Hepatocyte (in vitro differentiated cells): Measurements from ENCODE around the gene FKBP4. TPM values are rescaled to one million over a fixed set of nuclear protein-coding genes. Genes with fewer than 3 reads are reported as not detected.

Experiments
- DNase-seq: peaks from one replicate; pipeline ENCODE4 v3.0.0-alpha.2; 2016; ENCODE audit warnings: low spot score
- H2AFZ ChIP-seq: fragments of 200-600 bp; sonication (generic); 2 replicates; pipeline ENCODE4 v1.6.0; 2016; ENCODE audit warnings: antibody characterized with exemption, mild to moderate bottlenecking
- H3K27ac ChIP-seq: fragments of 200-600 bp; sonication (generic); 2 replicates; pipeline ENCODE4 v1.5.1; 2016; ENCODE audit warnings: mild to moderate bottlenecking
- H3K27me3 ChIP-seq: fragments of 200-600 bp; sonication (generic); 2 replicates; pipeline ENCODE4 v1.6.1; 2016
- H3K36me3 ChIP-seq: fragments of 200-600 bp; sonication (generic); replicated peaks from 2 replicates; pipeline ENCODE4 v1.5.1; 2016; ENCODE audit warnings: low read depth; ENCODE audit not compliant: insufficient read depth
- H3K4me1 ChIP-seq: fragments of 200-600 bp; sonication (generic); 2 replicates; pipeline ENCODE4 v1.5.1; 2016; ENCODE audit warnings: mild to moderate bottlenecking, moderate library complexity; ENCODE audit not compliant: insufficient read depth
- H3K4me2 ChIP-seq: fragments of 200-600 bp; sonication (generic); 2 replicates; pipeline ENCODE4 v1.6.0; 2016
- H3K4me3 ChIP-seq: fragments of 200-600 bp; sonication (generic); 2 replicates; pipeline ENCODE4 v1.5.1; 2016; ENCODE audit warnings: mild to moderate bottlenecking
- H3K79me2 ChIP-seq: fragments of 200-600 bp; sonication (generic); 2 replicates; pipeline ENCODE4 v1.6.0; 2017; ENCODE audit warnings: mild to moderate bottlenecking
- H3K9me2 ChIP-seq: fragments of 200-600 bp; sonication (generic); replicated peaks from 2 replicates; pipeline ENCODE4 v1.6.0; 2017; ENCODE audit warnings: mild to moderate bottlenecking; ENCODE audit not compliant: insufficient read depth
- H3K9me3 ChIP-seq: fragments of 200-600 bp; sonication (generic); 2 replicates; pipeline ENCODE4 v1.5.1; 2016; ENCODE audit warnings: low read depth, mild to moderate bottlenecking
- H4K20me1 ChIP-seq: fragments of 200-600 bp; sonication (generic); 2 replicates; pipeline ENCODE4 v1.6.0; 2016; ENCODE audit warnings: mild to moderate bottlenecking; ENCODE audit not compliant: insufficient read depth, poor library complexity, severe bottlenecking
- CTCF ChIP-seq: fragments of 200-600 bp; sonication (generic); IDR thresholded peaks from 2 replicates; pipeline ENCODE4 v1.5.1; 2016; ENCODE audit warnings: antibody characterized with exemption, mild to moderate bottlenecking; ENCODE audit not compliant: poor library complexity
- EZH2 ChIP-seq: fragments of 200-600 bp; sonication (generic); IDR thresholded peaks from 2 replicates; pipeline ENCODE4 v1.6.1; 2016; ENCODE audit warnings: antibody characterized with exemption, mild to moderate bottlenecking, borderline replicate concordance
- EZH2phosphoT487 ChIP-seq: fragments of 200-600 bp; sonication (generic); IDR thresholded peaks from one replicate; pipeline ENCODE4 v1.6.1; 2018; ENCODE audit warnings: antibody characterized with exemption, mild to moderate bottlenecking, low read depth, moderate library complexity; ENCODE audit not compliant: unreplicated experiment, severe bottlenecking
- WGBS: methylation state at CpG from one replicate; pipeline ENCODE4 v1.1.6; 2016; ENCODE audit warnings: low lambda C conversion rate; ENCODE audit errors: missing lambda C conversion rate; 5-methylcytosine and 5-hydroxymethylcytosine counted together
- polyA plus RNA-seq: library from polyadenylated mRNA; unstranded; fragments of >200 nt; fragmentation: Nextera tagmentation; extraction: Ambion mirVana; gene quantifications from 2 replicates; pipeline ENCODE4 v1.2.1, GENCODE V29; 2016
- total RNA-seq: library from RNA; depleted of rRNA; stranded (reverse); fragments of >200 nt; gene quantifications from 2 replicates; pipeline ENCODE4 v1.2.3, GENCODE V29; 2014

The FKBP4 gene
- total and polyA plus RNA-seq, 2 experiments from 2014 or later, result 52.1 to 77.9 TPM

- TF ChIP-seq CTCF (no peak), EZH2phosphoT487 (no peak), EZH2 (no peak)
- no peaks in the 10 kb centered on the region for H3K79me2 ChIP-seq
- no peaks in the 10 kb centered on the region for H3K4me1 ChIP-seq
- H3K4me2 ChIP-seq, result no peak overlapping the region
- H3K27ac ChIP-seq, result no peak overlapping the region
- no peaks in the 10 kb centered on the region for H4K20me1 ChIP-seq
- H2AFZ ChIP-seq, result no peak overlapping the region
- H3K9me3 ChIP-seq, result no peaks in the 10 kb centered on the region
- H3K27me3 ChIP-seq, result no peaks in the 10 kb centered on the region
- no peak overlapping the region for H3K4me3 ChIP-seq
- no peak for DNase-seq
- WGBS, result 97% methylated on average over 6 of the region's 6 CpGs
- no peaks in the 10 kb centered on the region for H3K9me2 ChIP-seq
- H3K36me3 ChIP-seq, result no peaks in the 10 kb centered on the region
Observed at GRCh38 chr12:2829275-2829674, 34.5 kb downstream of the FKBP4 start.

GRCh38 chr12:2832550-2833127, 37.9 kb downstream of the FKBP4 start:
- Histone ChIP-seq H3K9me2 (no peaks in the 10 kb centered on the region), H3K9me3 (no peaks in the 10 kb centered on the region), H2AFZ (no peak overlapping the region), H3K36me3 (no peaks in the 10 kb centered on the region), H3K4me1 (peaks cover 8% of the 10 kb centered on the region), H3K27me3 (no peaks in the 10 kb centered on the region), H3K4me2 (no peak overlapping the region), H3K27ac (no peak overlapping the region), H3K4me3 (no peak overlapping the region), H4K20me1 (no peaks in the 10 kb centered on the region), H3K79me2 (no peaks in the 10 kb centered on the region)
- 85% methylated on average over 6 of the region's 6 CpGs for WGBS
- DNase-seq, result no peak
- TF ChIP-seq CTCF (no peak), EZH2 (no peak), EZH2phosphoT487 (no peak)

GRCh38 chr12:2833327-2833726, 38.6 kb downstream of the FKBP4 start:
- WGBS, result 65% methylated on average over 5 of the region's 5 CpGs
- Histone ChIP-seq H3K4me2 (no peak overlapping the region), H3K4me1 (peaks cover 8% of the 10 kb centered on the region), H3K27me3 (no peaks in the 10 kb centered on the region), H3K27ac (no peak overlapping the region), H3K36me3 (no peaks in the 10 kb centered on the region), H2AFZ (no peak overlapping the region), H3K9me2 (no peaks in the 10 kb centered on the region), H4K20me1 (no peaks in the 10 kb centered on the region), H3K79me2 (no peaks in the 10 kb centered on the region), H3K9me3 (no peaks in the 10 kb centered on the region), H3K4me3 (no peak overlapping the region)
- no peak for DNase-seq
- TF ChIP-seq EZH2phosphoT487 (no peak), EZH2 (no peak), CTCF (no peak)

- H3K27me3 ChIP-seq, result no peaks in the 10 kb centered on the region
- DNase-seq, result no peak
- no peaks in the 10 kb centered on the region for H3K79me2 ChIP-seq
- H4K20me1 ChIP-seq, result no peaks in the 10 kb centered on the region
- no peak overlapping the region for H3K4me3 ChIP-seq
- H3K9me3 ChIP-seq, result no peaks in the 10 kb centered on the region
- no peak overlapping the region for H2AFZ ChIP-seq
- no peak overlapping the region for H3K27ac ChIP-seq
- TF ChIP-seq CTCF (no peak), EZH2 (no peak), EZH2phosphoT487 (no peak)
- H3K4me2 ChIP-seq, result no peak overlapping the region
- no peaks in the 10 kb centered on the region for H3K36me3 ChIP-seq
- no peaks in the 10 kb centered on the region for H3K9me2 ChIP-seq
- peaks cover 8% of the 10 kb centered on the region for H3K4me1 ChIP-seq
- WGBS, result 94% methylated on average over 9 of the region's 9 CpGs
Observed at GRCh38 chr12:2833810-2834209, 39.0 kb downstream of the FKBP4 start.
